ENCODE data around the gene ZNF629. TPM values are rescaled to one million over a fixed set of nuclear protein-coding genes. Genes with fewer than 3 reads are reported as not detected.

The ZNF629 gene
- total and polyA plus RNA-seq, 2 of the 4 experiments (the other 2 are of a cell fraction): 7.3 to 9.1 TPM

GRCh38 chr16:30745082-30745481, 41.9 kb downstream of the ZNF629 start:
- no peak for ATAC-seq (ENCODE audit: low read depth)

More at GRCh38 chr16:30745082-30745481, 41.9 kb downstream of the ZNF629 start:
- no peaks in the 10 kb centered on the region for H3K9me3 ChIP-seq (ENCODE audit: control insufficient read depth, insufficient read depth, low read length)
- intact Hi-C loops (cut with micrococcal nuclease): no loop called here
- H4K20me1 ChIP-seq (ENCODE audit: insufficient read depth, low read length): peaks cover 4% of the 10 kb centered on the region; the same call in 1 of the 2 replicates
- H2AK9ac ChIP-seq (replicated peaks; ENCODE audit: low read depth, low read length, poor library complexity): no peak overlapping the region
- TF ChIP-seq POLR2A (IDR thresholded peaks at IDR 0.05; ENCODE audit: low read depth, low read length) (no peak), RAD21 (IDR thresholded peaks at IDR 0.05; ENCODE audit: low read length) (no peak), USF2 (IDR thresholded peaks at IDR 0.05; ENCODE audit: low read depth, low read length) (no peak), CHD1 (IDR thresholded peaks at IDR 0.05; ENCODE audit: low read depth, low read length) (no peak), CEBPB (IDR thresholded peaks at IDR 0.05; ENCODE audit: low read depth, low read length) (no peak), MAZ (IDR thresholded peaks at IDR 0.05; ENCODE audit: borderline replicate concordance, low read depth, low read length) (no peak), MAFK (IDR thresholded peaks at IDR 0.05; ENCODE audit: low read depth, low read length) (no peak), CTCF (conservative IDR thresholded peaks at IDR 0.05; ENCODE audit: low read depth, low read length) (no peak), SMC3 (IDR thresholded peaks at IDR 0.05; ENCODE audit: low read depth, low read length) (no peak), RCOR1 (IDR thresholded peaks at IDR 0.05; ENCODE audit: insufficient replicate concordance, low read length) (no peak), NFE2L2 (IDR thresholded peaks at IDR 0.05; ENCODE audit: low read depth, low read length) (no peak), BHLHE40 (IDR thresholded peaks at IDR 0.05; ENCODE audit: low read depth, low read length) (no peak)
- H2BK15ac ChIP-seq (ENCODE audit: low read depth, low read length): no peak overlapping the region
- H3K36me3 ChIP-seq (ENCODE audit: control insufficient read depth, insufficient read depth, low read length): peaks cover 14% of the 10 kb centered on the region
- ChIA-PET CTCF (no interaction called here), POLR2A (ENCODE audit: unreplicated experiment) (no interaction called here)
- no peak overlapping the region for H3K4me3 ChIP-seq (ENCODE audit: insufficient read depth, low read depth, low read length)
- H3K18ac ChIP-seq (ENCODE audit: low read depth, low read length): no peak overlapping the region
- peaks cover 19 to 46% of the 10 kb centered on the region in 2 experiments for H3K79me1 ChIP-seq (ENCODE audit: low read depth in 1 of 2, low read length in 2 of 2)
- H2BK120ac ChIP-seq (ENCODE audit: low read depth, low read length): no peak overlapping the region
- dilution Hi-C loops (cut with HindIII; ENCODE audit: low sequenced_read_pairs, unreplicated experiment): no loop called here
- BruUV-seq (replicated peaks): no TSS peak
- no peak overlapping the region for H4K8ac ChIP-seq (ENCODE audit: low read depth in 2 of 2, low read length in 2 of 2)
- no peak overlapping the region for H3K4ac ChIP-seq (ENCODE audit: low read depth, low read length)
- DNase-seq: no peak
- no peak overlapping the region for H2BK5ac ChIP-seq (ENCODE audit: low read depth, low read length, poor library complexity, severe bottlenecking)
- H4K91ac ChIP-seq (ENCODE audit: insufficient read depth, low read depth, low read length): no peak overlapping the region
- H4K5ac ChIP-seq (ENCODE audit: low read depth, low read length): no peak overlapping the region
- in situ Hi-C loops (cut with MboI; ENCODE audit: low sequenced_read_pairs): no loop called here
- no peak overlapping the region for H2BK20ac ChIP-seq (ENCODE audit: low read depth, low read length)
- H3K9ac ChIP-seq (ENCODE audit: low read depth, low read length): no peak overlapping the region
- H3K27me3 ChIP-seq (ENCODE audit: control insufficient read depth, insufficient read depth, low read length): no peaks in the 10 kb centered on the region
- no peak overlapping the region for H3K23ac ChIP-seq (ENCODE audit: low read depth, low read length)
- no peak overlapping the region for H2AK5ac ChIP-seq (ENCODE audit: low read depth, low read length)
- H3K56ac ChIP-seq (ENCODE audit: extremely low read depth, insufficient read depth, low read length): no peak overlapping the region
- peaks cover 20% of the 10 kb centered on the region for H3K9me1 ChIP-seq (ENCODE audit: insufficient read depth, low read length)
- H3K14ac ChIP-seq (replicated peaks; ENCODE audit: low read depth, low read length): no peak overlapping the region
- no peak overlapping the region for H3K4me2 ChIP-seq (ENCODE audit: low read depth, low read length)
- H2AFZ ChIP-seq (replicated peaks; ENCODE audit: low read length, poor library complexity): no peak overlapping the region
- H3K27ac ChIP-seq (ENCODE audit: insufficient read depth, low read length): no peak overlapping the region
- no CpG with 5 or more reads among the region's 2 CpGs for WGBS, 2 experiments (ENCODE audit: extremely low coverage in 2 of 2, insufficient read length in 1 of 2)
- H3K4me1 ChIP-seq (ENCODE audit: control insufficient read depth, insufficient read depth, low read length): peaks cover 14% of the 10 kb centered on the region

Measured in IMR-90 (cell line).